DOHH2 (cell line): ENCODE results near the gene APOBEC4.

ENCODE experiments used
- H3F3A ChIP-seq: fragments of 200-600 bp; sonication (generic), shearing (Covaris generic); 2 replicates; pipeline ENCODE4 v1.6.0; 2016; ENCODE audit warnings: antibody characterized with exemption, mild to moderate bottlenecking; ENCODE audit not compliant: control insufficient read depth, insufficient read depth
- H3K27ac ChIP-seq: fragments of 200-600 bp; sonication (generic); 2 replicates; pipeline ENCODE4 v1.5.1; 2014; ENCODE audit warnings: low read depth, mild to moderate bottlenecking, low read length, moderate library complexity
- H3K27me3 ChIP-seq: fragments of 200-600 bp; sonication (generic); 2 replicates; pipeline ENCODE4 v1.6.1; 2014; ENCODE audit warnings: mild to moderate bottlenecking, low read length, mixed read lengths; ENCODE audit not compliant: control insufficient read depth
- H3K36me3 ChIP-seq: fragments of 200-600 bp; sonication (generic); 2 replicates; pipeline ENCODE4 v1.6.1; 2014; ENCODE audit warnings: mild to moderate bottlenecking, low read length, moderate library complexity, mixed read lengths; ENCODE audit not compliant: control insufficient read depth
- H3K4me1 ChIP-seq: fragments of 200-600 bp; sonication (generic); 2 replicates; pipeline ENCODE4 v1.6.1; 2014; ENCODE audit warnings: mild to moderate bottlenecking, low read length, mixed read lengths; ENCODE audit not compliant: control insufficient read depth
- H3K4me2 ChIP-seq: fragments of 200-600 bp; sonication (generic); 2 replicates; pipeline ENCODE4 v1.6.0; 2014; ENCODE audit warnings: mild to moderate bottlenecking, low read length, moderate library complexity
- H3K4me3 ChIP-seq: fragments of 200-600 bp; sonication (generic); 2 replicates; pipeline ENCODE4 v1.5.1; 2014; ENCODE audit warnings: mild to moderate bottlenecking, low read length, mixed read lengths
- H3K79me2 ChIP-seq: fragments of 200-600 bp; sonication (generic); 2 replicates; pipeline ENCODE4 v1.6.1; 2014; ENCODE audit warnings: mild to moderate bottlenecking, low read length, mixed read lengths; ENCODE audit not compliant: control insufficient read depth
- H3K9me2 ChIP-seq: fragments of 200-600 bp; sonication (generic); replicated peaks from 2 replicates; pipeline ENCODE4 v1.6.1; 2014; ENCODE audit warnings: mild to moderate bottlenecking, low read length, mixed read lengths; ENCODE audit not compliant: control insufficient read depth
- H3K9me3 ChIP-seq: fragments of 200-600 bp; sonication (generic); 2 replicates; pipeline ENCODE4 v1.6.1; 2014; ENCODE audit warnings: antibody characterized with exemption, low read length, mixed read lengths; ENCODE audit not compliant: control insufficient read depth, insufficient read depth
- H4K20me1 ChIP-seq: fragments of 200-600 bp; sonication (generic); 2 replicates; pipeline ENCODE4 v1.6.0; 2014; ENCODE audit warnings: low read depth, mild to moderate bottlenecking, antibody characterized with exemption, low read length, moderate library complexity; ENCODE audit not compliant: control insufficient read depth, insufficient read depth
- CTCF ChIP-seq: fragments of 200-600 bp; sonication (generic); IDR thresholded peaks from one replicate; pipeline ENCODE4 v1.5.1; 2014; ENCODE audit warnings: antibody characterized with exemption, mild to moderate bottlenecking, low read depth, low read length; ENCODE audit not compliant: poor library complexity, severe bottlenecking
- EZH2phosphoT487 ChIP-seq: fragments of 200-600 bp; sonication (generic); IDR thresholded peaks from 2 replicates; pipeline ENCODE4 v1.6.1; 2017; ENCODE audit warnings: borderline replicate concordance, mild to moderate bottlenecking, antibody characterized with exemption, low read length, moderate library complexity, mixed read lengths

Gene APOBEC4

GRCh38 chr1:183635099-183635605 is 18.0 kb downstream of the APOBEC4 start:
- Histone ChIP-seq H3K36me3 (peaks cover 36% of the 10 kb centered on the region), H3K9me3 (no peaks in the 10 kb centered on the region), H3K9me2 (no peaks in the 10 kb centered on the region), H3K4me2 (peak overlapping the region; percentile 68), H4K20me1 (peaks cover 15% of the 10 kb centered on the region), H3K27ac (peak overlapping the region; percentile 74), H3F3A (peaks cover 15% of the 10 kb centered on the region), H3K27me3 (peaks cover 19% of the 10 kb centered on the region), H3K4me3 (peak overlapping the region; percentile 92), H3K79me2 (peaks cover 52% of the 10 kb centered on the region), H3K4me1 (peaks cover 35% of the 10 kb centered on the region)
- no peak for TF ChIP-seq CTCF
- no peak for TF ChIP-seq EZH2phosphoT487

DNA sequence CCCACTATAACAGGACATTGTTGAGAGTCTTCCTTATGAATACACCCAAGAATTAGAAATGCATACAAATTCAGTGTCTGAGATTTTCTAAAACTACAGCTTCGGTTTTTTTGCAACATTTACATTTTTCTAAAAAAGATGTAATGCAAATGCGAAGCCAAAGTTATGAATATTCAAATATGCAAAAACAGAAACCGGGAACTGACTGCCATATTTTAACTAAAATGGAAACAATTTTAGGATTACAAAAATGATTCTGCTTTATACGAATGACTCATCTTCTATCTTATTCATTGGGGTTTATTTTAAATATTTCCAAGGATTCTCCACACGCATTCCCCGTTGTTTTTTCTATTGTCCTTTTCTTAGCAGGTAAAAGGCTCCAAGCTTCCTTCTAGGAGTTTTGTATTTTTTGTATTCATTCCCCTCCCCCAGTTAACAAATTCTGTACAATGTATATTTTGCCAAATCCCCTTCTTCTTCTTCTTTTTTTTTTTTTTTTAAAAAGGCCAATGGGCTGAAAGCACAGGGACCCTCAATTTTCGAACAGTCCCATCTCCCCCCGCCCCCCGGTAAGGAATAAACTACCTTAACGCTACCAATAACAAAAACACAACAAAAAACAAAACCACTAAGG is 18.6 kb downstream of the APOBEC4 start:
- H4K20me1 ChIP-seq: peaks cover 16% of the 10 kb centered on the region
- H3K9me3 ChIP-seq: no peaks in the 10 kb centered on the region
- H3K9me2 ChIP-seq: no peaks in the 10 kb centered on the region
- peaks cover 56% of the 10 kb centered on the region for H3K79me2 ChIP-seq
- TF ChIP-seq EZH2phosphoT487 (no peak), CTCF (no peak)
- peaks cover 42% of the 10 kb centered on the region for H3K36me3 ChIP-seq
- H3K4me2 ChIP-seq: peak overlapping the region; percentile 68
- peaks cover 19% of the 10 kb centered on the region for H3K27me3 ChIP-seq
- H3F3A ChIP-seq: peaks cover 16% of the 10 kb centered on the region
- H3K4me1 ChIP-seq: peaks cover 35% of the 10 kb centered on the region
- H3K27ac ChIP-seq: peak overlapping the region; percentile 74
- H3K4me3 ChIP-seq: peak overlapping the region; percentile 92

DNA sequence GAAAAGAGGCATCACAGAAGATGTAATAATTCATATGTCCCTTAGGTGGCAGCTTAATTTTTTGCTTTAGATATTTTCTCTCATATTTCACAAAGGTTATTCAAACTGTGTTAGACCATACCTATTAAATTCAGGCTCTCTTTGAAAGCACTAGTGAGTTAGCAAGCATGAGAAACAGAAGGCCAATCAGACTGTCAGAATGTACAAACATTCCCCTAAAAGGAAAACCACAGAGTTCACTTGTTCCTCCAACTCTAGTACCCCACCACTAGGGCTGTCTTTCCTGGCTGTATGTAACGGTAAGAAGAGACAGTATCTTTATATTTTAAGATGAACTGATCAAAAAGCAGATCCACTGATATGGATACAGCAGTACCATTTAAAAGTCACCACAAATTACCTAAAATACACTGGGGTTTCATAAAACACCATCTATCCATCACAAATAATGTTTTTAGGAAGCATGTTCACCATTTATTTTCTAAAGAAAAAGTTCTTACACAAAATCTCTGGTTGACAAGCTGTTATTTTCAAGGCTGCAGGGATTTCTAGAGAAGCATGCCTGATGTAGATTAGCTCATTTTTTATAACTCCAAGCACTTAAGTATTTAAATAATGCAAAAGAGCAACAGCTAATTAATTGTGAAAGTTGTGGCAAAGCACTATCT is 19.3 kb downstream of the APOBEC4 start:
- Histone ChIP-seq H3K4me1 (peaks cover 35% of the 10 kb centered on the region), H3K27ac (peak overlapping the region; percentile 74), H3K79me2 (peaks cover 61% of the 10 kb centered on the region), H3K36me3 (peaks cover 49% of the 10 kb centered on the region), H3K9me3 (no peaks in the 10 kb centered on the region), H3F3A (peaks cover 16% of the 10 kb centered on the region), H3K4me3 (peak overlapping the region; percentile 92), H3K27me3 (peaks cover 18% of the 10 kb centered on the region), H3K4me2 (peak overlapping the region; percentile 68), H4K20me1 (peaks cover 16% of the 10 kb centered on the region), H3K9me2 (no peaks in the 10 kb centered on the region)
- TF ChIP-seq CTCF (peak; percentile 88), EZH2phosphoT487 (no peak)
